Smooth muscle cell (in vitro differentiated cells): Measurements from ENCODE around the gene TPM2. TPM values are rescaled to one million over a fixed set of nuclear protein-coding genes. Genes with fewer than 3 reads are reported as not detected.

ENCODE experiments used
- DNase-seq: peaks from one replicate; lab custom pipeline; 2025; ENCODE audit not compliant: unreplicated experiment; lab: John Stamatoyannopoulos, UW
- H2AFZ ChIP-seq: fragments of 200-600 bp; sonication (generic); 2 replicates; pipeline ENCODE4 v1.6.0; 2016; ENCODE audit warnings: antibody characterized with exemption, low read depth, mild to moderate bottlenecking
- H3F3A ChIP-seq: fragments of 200-600 bp; sonication (generic); 2 replicates; pipeline ENCODE4 v1.6.0; 2017; ENCODE audit warnings: antibody characterized with exemption, low read depth
- H3K27ac ChIP-seq: fragments of 200-600 bp; sonication (generic); 2 replicates; pipeline ENCODE4 v1.5.1; 2016; ENCODE audit warnings: low read depth, mild to moderate bottlenecking
- H3K27me3 ChIP-seq: fragments of 200-600 bp; sonication (generic); 2 replicates; pipeline ENCODE4 v1.6.1; 2016; ENCODE audit warnings: low read depth, mild to moderate bottlenecking
- H3K36me3 ChIP-seq: fragments of 200-600 bp; sonication (generic); 2 replicates; pipeline ENCODE4 v1.5.1; 2016; ENCODE audit warnings: low read depth
- H3K4me1 ChIP-seq: fragments of 200-600 bp; sonication (generic); 2 replicates; pipeline ENCODE4 v1.5.1; 2016; ENCODE audit warnings: low read depth
- H3K4me2 ChIP-seq: fragments of 200-600 bp; sonication (generic); 2 replicates; pipeline ENCODE4 v1.6.0; 2016; ENCODE audit warnings: mild to moderate bottlenecking
- H3K4me3 ChIP-seq: fragments of 200-600 bp; sonication (generic); 2 replicates; pipeline ENCODE4 v1.5.1; 2016; ENCODE audit warnings: mild to moderate bottlenecking
- H3K79me2 ChIP-seq: fragments of 200-600 bp; sonication (generic); 2 replicates; pipeline ENCODE4 v1.6.0; 2016; ENCODE audit warnings: low read depth, mild to moderate bottlenecking
- H3K9ac ChIP-seq: fragments of 200-600 bp; sonication (generic); 2 replicates; pipeline ENCODE4 v1.6.0; 2016; ENCODE audit warnings: low read depth
- H3K9me3 ChIP-seq: fragments of 200-600 bp; sonication (generic); replicated peaks from 2 replicates; pipeline ENCODE4 v1.5.1; 2016; ENCODE audit warnings: low read depth
- H4K20me1 ChIP-seq: fragments of 200-600 bp; sonication (generic); 2 replicates; pipeline ENCODE4 v1.6.0; 2016; ENCODE audit warnings: low read depth
- WGBS: methylation state at CpG from one replicate; pipeline ENCODE4 v1.1.7; 2016; ENCODE audit warnings: low lambda C conversion rate; 5-methylcytosine and 5-hydroxymethylcytosine counted together
- polyA plus RNA-seq: library from polyadenylated mRNA; unstranded; fragments of >200 nt; fragmentation: Nextera tagmentation; extraction: Ambion mirVana; gene quantifications from 2 replicates; pipeline ENCODE4 v1.2.1, GENCODE V29; 2016
- total RNA-seq: library from RNA; depleted of rRNA; stranded (reverse); fragments of >200 nt; gene quantifications from 2 replicates; pipeline ENCODE4 v1.2.3, GENCODE V29; 2014
- TF ChIP-seq, protein P1 (sequence below): fragments of 200-600 bp; sonication (generic); IDR thresholded peaks from 2 replicates; pipeline ENCODE4 v1.5.1; 2017; ENCODE audit warnings: borderline replicate concordance, mild to moderate bottlenecking, antibody characterized with exemption; ENCODE audit not compliant: insufficient read depth, poor library complexity, severe bottlenecking

The TPM2 gene
- total and polyA plus RNA-seq, 2 experiments from 2014 or later: 925 to 2,131 TPM

DNA sequence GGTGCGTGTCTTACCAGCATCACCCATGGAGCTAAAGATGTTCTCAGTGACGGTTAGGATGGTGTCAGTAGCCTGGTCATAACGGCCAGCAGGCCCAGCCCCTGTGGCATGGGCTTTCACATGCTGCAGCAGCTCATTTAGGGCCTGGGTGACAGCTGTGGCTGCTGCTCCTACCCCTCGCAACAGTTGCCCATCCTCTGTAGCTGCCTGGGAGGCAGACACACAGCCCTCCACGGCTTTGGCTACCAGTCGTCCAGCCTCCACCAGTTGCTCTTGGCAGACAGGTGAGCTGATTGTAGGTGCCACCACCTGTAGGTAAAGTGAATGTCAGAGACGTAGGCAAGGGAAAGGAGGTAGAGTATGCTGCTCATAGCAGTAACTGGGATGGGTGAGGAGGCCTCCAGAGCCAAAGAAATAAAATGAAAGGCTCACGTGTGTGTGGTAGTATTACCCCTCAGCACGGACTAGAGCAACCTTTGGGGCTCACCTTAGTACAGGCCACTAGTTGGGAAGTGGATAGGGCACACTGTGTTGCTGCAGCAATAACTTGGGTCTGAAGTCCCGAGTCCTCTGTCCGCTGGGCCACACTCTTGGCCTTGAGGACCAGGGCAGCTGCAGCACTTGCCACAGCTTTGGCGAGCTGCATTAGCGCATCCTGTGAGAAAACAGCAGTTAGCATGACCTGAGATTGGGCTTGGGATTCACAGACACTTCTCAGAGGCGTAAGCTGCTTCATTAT, 27.6 kb upstream of the TPM2 start:
- peaks cover 21% of the 10 kb centered on the region for H4K20me1 ChIP-seq
- H3K79me2 ChIP-seq: peaks cover 10% of the 10 kb centered on the region
- H3K4me3 ChIP-seq: no peak overlapping the region
- H3K4me1 ChIP-seq: no peaks in the 10 kb centered on the region
- no peak overlapping the region for H3K4me2 ChIP-seq
- 97% methylated on average over 14 of the region's 14 CpGs for WGBS
- no peaks in the 10 kb centered on the region for H3K27me3 ChIP-seq
- H3K27ac ChIP-seq: no peak overlapping the region
- no peaks in the 10 kb centered on the region for H3K9me3 ChIP-seq
- peaks cover 3% of the 10 kb centered on the region for H3F3A ChIP-seq
- no peak overlapping the region for H3K9ac ChIP-seq
- no peak overlapping the region for H2AFZ ChIP-seq
- DNase-seq: no peak
- TF ChIP-seq, protein P1, sequence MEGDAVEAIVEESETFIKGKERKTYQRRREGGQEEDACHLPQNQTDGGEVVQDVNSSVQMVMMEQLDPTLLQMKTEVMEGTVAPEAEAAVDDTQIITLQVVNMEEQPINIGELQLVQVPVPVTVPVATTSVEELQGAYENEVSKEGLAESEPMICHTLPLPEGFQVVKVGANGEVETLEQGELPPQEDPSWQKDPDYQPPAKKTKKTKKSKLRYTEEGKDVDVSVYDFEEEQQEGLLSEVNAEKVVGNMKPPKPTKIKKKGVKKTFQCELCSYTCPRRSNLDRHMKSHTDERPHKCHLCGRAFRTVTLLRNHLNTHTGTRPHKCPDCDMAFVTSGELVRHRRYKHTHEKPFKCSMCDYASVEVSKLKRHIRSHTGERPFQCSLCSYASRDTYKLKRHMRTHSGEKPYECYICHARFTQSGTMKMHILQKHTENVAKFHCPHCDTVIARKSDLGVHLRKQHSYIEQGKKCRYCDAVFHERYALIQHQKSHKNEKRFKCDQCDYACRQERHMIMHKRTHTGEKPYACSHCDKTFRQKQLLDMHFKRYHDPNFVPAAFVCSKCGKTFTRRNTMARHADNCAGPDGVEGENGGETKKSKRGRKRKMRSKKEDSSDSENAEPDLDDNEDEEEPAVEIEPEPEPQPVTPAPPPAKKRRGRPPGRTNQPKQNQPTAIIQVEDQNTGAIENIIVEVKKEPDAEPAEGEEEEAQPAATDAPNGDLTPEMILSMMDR: no peak
- peaks cover 25% of the 10 kb centered on the region for H3K36me3 ChIP-seq

DNA sequence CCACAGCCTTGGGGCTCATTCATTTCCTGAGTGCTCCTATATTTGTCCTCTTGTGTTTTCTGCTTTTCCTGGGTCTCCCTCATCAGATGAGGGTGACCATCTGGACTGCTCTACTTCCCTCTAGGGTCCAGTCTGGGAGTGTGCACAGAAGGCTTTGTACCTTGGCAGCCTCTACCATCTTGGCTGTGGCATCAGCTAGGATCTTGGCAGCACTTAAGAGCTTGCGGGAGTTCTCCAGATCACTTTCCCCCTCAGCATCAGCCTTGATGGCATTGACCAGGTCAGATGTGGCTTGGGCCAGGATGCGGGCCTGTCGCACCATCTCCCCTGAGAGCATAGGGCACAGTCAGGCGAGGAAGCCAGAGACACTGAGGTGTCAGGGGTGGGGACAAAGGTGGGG, 26.5 kb upstream of the TPM2 start:
- H3K79me2 ChIP-seq: peaks cover 5% of the 10 kb centered on the region
- H3K4me3 ChIP-seq: no peak overlapping the region
- no peak overlapping the region for H3K9ac ChIP-seq
- peaks cover 3% of the 10 kb centered on the region for H3F3A ChIP-seq
- 96% methylated on average over 4 of the region's 4 CpGs for WGBS
- peaks cover 30% of the 10 kb centered on the region for H3K36me3 ChIP-seq
- H3K4me1 ChIP-seq: no peaks in the 10 kb centered on the region
- DNase-seq: no peak
- no peaks in the 10 kb centered on the region for H3K27me3 ChIP-seq
- H4K20me1 ChIP-seq: peaks cover 21% of the 10 kb centered on the region
- H3K4me2 ChIP-seq: no peak overlapping the region
- H3K27ac ChIP-seq: no peak overlapping the region
- no peaks in the 10 kb centered on the region for H3K9me3 ChIP-seq
- no peak overlapping the region for H2AFZ ChIP-seq
- TF ChIP-seq, protein P1: no peak

DNA sequence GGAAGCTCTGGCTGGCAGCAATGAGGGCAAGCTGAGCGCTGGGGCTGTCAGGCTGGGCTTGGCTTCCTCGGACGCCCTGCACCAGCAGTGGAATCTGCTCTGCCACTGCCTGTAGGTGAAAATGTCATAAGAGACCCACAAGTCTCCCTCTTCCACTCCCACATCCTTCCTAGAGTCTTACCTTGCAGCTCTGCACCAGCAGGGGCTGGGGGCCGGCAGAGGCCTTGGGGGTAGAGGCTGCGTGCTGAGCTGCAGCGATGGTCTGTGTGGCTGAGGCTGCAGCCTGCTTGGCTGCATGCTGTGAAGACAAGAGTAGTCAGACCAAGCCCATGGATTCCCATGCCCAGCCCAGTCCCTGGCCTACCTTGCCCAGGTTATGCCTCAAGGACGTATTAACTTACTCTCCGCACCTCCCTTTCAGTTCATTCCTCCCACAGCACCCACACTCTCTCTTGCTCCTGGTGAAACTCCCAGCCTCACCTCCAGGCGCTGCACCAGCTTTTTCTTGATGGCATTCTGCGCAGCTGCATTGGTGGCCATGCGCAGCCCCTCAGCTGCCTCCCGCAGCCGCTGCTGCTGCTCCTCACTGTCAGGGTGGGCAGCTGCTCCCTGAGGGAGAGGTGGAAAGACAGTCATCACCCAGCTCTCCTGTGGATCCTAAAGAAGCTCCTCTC, 25.0 kb upstream of the TPM2 start:
- Histone ChIP-seq H3K9ac (no peak overlapping the region), H3K36me3 (peaks cover 26% of the 10 kb centered on the region), H3F3A (peaks cover 3% of the 10 kb centered on the region), H3K79me2 (no peaks in the 10 kb centered on the region), H3K4me2 (no peak overlapping the region), H2AFZ (no peak overlapping the region), H4K20me1 (peaks cover 20% of the 10 kb centered on the region), H3K4me1 (no peaks in the 10 kb centered on the region), H3K4me3 (no peak overlapping the region), H3K27me3 (no peaks in the 10 kb centered on the region), H3K9me3 (no peaks in the 10 kb centered on the region), H3K27ac (no peak overlapping the region)
- DNase-seq: no peak
- WGBS: 96% methylated on average over 13 of the region's 13 CpGs
- TF ChIP-seq, protein P1: no peak

DNA sequence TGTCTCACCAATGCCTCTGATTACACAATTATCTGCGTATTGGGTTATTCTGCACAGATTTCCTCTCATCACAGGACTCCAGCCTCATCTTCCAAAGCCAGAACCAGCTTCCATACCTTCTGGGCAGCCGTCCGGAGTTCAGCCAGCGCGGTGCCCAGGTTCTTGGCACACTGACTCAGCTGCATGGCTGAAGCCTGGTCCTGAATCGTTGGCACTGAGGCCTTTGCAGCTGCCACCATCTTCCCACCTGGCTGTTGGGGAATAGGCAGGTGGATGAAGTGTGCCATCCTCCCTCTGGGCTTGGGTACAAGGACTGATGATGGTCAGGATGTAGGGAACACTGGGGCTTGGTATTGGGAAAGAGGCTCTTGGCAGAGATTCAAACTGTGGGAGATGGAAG, 24.4 kb upstream of the TPM2 start:
- peaks cover 26% of the 10 kb centered on the region for H3K36me3 ChIP-seq
- H2AFZ ChIP-seq: no peak overlapping the region
- WGBS: 97% methylated on average over 6 of the region's 6 CpGs
- TF ChIP-seq, protein P1: no peak
- H3K27ac ChIP-seq: no peak overlapping the region
- H3K79me2 ChIP-seq: no peaks in the 10 kb centered on the region
- no peak for DNase-seq
- H3K4me2 ChIP-seq: no peak overlapping the region
- no peaks in the 10 kb centered on the region for H3K4me1 ChIP-seq
- peaks cover 3% of the 10 kb centered on the region for H3F3A ChIP-seq
- H3K27me3 ChIP-seq: no peaks in the 10 kb centered on the region
- H3K9ac ChIP-seq: no peak overlapping the region
- H3K4me3 ChIP-seq: no peak overlapping the region
- peaks cover 15% of the 10 kb centered on the region for H4K20me1 ChIP-seq
- no peaks in the 10 kb centered on the region for H3K9me3 ChIP-seq
